Measurements from ENCODE around the gene PCDHA11.
"Not testable (repeated sequence)": the region's sequence is repeated elsewhere in the genome, so short reads cannot be mapped to it uniquely, and the experiment has no call there.

Gene PCDHA11, protein sequence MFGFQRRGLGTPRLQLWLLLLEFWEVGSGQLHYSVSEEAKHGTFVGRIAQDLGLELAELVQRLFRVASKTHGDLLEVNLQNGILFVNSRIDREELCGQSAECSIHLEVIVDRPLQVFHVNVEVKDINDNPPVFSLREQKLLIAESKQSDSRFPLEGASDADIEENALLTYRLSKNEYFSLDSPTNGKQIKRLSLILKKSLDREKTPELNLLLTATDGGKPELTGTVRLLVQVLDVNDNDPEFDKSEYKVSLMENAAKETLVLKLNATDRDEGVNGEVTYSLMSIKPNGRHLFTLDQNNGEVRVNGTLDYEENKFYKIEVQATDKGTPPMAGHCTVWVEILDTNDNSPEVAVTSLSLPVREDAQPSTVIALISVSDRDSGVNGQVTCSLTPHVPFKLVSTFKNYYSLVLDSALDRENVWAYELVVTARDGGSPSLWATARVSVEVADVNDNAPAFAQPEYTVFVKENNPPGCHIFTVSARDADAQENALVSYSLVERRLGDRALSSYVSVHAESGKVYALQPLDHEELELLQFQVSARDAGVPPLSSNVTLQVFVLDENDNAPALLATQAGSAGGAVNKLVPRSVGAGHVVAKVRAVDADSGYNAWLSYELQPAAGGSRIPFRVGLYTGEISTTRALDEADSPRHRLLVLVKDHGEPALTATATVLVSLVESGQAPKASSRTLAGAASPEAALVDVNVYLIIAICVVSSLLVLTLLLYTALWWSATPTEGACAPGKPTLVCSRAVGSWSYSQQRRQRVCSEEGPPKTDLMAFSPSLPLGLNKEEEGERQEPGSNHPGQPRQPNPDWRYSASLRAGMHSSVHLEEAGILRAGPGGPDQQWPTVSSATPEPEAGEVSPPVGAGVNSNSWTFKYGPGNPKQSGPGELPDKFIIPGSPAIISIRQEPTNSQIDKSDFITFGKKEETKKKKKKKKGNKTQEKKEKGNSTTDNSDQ

DNA sequence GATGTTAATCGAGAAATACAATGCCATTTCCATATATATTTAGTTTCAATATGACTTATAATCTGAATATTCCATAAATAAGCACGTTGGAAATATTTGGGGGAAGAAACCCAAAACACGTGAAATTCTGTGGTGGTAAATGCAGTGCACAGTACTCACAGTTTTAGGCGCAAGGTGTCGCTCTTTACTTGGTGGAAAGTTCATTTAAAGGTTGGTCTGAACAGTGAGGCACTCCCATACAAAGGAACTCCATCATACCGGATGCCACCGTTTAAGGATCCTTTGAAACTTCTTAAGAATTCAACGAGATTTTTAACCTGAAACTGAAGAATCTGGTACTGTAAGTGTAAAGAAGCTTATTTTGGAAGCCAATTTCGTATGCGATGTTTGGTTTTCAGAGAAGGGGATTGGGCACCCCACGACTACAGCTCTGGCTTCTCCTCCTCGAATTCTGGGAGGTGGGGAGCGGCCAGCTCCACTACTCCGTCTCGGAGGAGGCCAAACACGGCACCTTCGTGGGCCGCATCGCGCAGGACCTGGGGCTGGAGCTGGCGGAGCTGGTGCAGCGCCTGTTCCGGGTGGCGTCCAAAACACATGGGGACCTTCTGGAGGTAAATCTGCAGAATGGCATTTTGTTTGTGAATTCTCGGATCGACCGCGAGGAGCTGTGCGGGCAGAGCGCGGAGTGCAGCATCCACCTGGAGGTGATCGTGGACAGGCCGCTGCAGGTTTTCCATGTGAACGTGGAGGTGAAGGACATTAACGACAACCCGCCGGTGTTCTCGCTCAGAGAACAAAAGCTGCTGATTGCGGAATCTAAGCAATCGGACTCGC is at the start of gene PCDHA11:
Gene PCDHA11, plus strand, starts transcription at position 237 of the 834 bp plus-strand sequence. Its CDS starts 147 bp downstream, at position 384.
- no peak for DNase-seq

DNA sequence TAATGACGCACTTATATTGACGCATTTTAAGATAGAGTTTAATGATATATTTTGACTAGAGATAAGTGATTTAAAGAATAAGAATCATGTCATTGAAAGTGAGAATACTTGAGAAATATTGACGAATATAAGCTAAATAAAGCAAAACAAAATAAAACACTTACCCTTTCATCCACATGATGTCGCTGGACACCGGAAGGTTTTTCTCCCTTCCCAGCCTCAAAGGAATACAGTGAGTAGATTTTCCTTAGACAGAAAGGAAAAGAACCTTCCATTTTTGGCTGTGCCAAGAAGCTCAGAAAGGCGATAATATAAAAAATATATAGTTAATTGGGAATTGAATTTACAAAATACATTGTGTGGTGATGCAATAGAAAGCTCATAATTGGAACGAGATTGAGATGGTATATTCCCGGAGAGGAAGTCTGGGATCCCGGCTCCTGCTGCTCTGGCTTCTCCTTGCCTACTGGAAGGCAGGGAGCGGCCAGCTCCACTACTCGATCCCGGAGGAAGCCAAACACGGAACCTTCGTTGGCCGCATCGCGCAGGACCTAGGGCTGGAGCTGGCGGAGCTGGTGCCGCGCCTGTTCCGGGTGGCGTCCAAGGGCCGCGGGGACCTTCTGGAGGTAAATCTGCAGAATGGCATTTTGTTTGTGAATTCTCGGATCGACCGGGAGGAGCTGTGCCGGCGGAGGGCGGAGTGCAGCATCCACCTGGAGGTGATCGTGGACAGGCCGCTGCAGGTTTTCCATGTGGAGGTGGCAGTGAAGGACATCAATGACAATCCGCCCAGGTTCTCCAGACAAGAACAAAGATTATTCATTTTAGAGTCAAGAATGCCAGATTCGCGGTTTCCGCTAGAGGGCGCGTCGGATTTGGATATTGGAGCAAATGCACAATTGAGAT is 47.1 kb upstream of the PCDHA11 start, which contains the start of gene PCDHA5:
Gene PCDHA5, plus strand, starts transcription at position 239 of the 906 bp plus-strand sequence.
- no peak for DNase-seq

DNA sequence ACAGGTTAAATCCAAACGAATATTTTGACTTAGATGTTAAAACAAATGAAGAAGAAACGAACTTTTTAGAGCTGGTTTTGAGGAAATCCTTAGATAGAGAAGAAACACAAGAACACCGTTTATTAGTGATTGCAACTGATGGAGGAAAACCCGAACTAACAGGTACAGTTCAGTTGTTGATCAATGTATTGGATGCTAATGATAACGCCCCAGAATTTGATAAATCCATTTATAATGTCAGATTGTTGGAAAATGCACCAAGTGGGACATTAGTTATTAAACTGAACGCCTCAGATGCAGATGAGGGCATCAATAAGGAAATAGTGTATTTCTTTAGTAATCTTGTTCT is 46.5 kb upstream of the PCDHA11 start:
- DNase-seq, result no peak

DNA sequence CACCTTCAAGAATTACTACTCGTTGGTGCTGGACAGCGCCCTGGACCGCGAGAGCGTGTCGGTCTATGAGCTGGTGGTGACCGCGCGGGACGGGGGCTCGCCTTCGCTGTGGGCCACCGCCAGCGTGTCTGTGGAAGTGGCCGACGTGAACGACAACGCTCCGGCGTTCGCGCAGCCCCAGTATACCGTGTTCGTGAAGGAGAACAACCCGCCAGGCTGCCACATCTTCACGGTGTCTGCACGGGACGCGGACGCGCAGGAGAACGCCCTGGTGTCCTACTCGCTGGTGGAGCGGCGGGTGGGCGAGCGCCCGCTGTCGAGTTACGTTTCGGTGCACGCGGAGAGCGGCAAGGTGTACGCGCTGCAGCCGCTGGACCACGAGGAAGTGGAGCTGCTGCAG is 45.8 kb upstream of the PCDHA11 start:
- DNase-seq, result not testable (repeated sequence)

DNA sequence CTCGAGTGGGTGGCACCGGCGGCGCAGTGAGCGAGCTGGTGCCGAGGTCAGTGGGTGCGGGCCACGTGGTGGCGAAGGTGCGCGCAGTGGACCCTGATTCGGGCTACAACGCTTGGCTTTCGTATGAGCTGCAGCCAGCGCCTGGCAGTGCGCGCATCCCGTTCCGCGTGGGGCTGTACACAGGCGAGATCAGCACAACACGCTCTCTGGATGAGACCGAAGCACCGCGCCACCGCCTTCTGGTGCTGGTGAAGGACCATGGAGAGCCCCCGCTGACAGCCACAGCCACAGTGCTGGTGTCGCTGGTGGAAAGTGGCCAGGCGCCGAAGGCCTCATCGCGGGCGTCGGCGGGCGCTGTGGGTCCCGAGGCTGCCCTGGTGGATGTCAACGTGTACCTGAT is 45.3 kb upstream of the PCDHA11 start:
- DNase-seq, result no peak

DNA sequence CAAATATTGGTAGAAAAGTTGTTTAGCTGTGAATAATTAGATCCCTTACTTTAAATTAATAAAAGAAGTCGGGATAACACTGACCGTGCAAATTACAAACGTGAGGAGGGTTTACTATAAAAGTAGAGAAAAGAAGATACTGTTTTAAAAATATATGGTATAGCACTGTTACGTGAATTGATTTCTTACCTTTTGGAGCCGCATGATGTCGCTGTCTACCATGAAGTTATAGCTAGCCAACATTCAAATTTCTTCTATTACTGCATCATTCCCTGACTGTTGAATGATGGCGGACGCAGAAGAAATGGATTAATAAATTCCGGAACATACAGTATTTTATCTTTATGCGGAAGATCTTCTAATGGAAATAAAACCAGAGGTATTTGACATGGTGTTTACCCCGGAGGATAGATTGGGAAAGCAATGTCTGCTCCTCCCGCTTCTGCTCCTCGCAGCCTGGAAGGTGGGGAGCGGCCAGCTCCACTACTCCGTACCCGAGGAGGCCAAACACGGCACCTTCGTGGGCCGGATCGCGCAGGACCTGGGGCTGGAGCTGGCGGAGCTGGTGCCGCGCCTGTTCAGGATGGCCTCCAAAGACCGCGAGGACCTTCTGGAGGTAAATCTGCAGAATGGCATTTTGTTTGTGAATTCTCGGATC is 40.9 kb upstream of the PCDHA11 start, which contains the start of gene PCDHA6:
Gene PCDHA6, plus strand, starts transcription at position 257 of the 658 bp plus-strand sequence. Its CDS starts 132 bp downstream, at position 389.
- no peak for DNase-seq

DNA sequence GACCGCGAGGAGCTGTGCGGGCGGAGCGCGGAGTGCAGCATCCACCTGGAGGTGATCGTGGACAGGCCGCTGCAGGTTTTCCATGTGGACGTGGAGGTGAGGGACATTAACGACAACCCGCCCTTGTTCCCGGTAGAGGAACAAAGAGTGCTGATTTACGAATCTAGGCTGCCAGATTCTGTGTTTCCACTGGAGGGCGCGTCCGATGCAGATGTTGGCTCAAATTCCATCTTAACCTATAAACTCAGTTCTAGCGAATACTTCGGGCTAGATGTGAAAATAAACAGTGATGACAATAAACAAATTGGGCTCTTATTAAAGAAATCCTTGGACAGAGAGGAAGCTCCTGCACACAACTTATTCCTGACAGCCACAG is 40.4 kb upstream of the PCDHA11 start:
- no peak for DNase-seq

DNA sequence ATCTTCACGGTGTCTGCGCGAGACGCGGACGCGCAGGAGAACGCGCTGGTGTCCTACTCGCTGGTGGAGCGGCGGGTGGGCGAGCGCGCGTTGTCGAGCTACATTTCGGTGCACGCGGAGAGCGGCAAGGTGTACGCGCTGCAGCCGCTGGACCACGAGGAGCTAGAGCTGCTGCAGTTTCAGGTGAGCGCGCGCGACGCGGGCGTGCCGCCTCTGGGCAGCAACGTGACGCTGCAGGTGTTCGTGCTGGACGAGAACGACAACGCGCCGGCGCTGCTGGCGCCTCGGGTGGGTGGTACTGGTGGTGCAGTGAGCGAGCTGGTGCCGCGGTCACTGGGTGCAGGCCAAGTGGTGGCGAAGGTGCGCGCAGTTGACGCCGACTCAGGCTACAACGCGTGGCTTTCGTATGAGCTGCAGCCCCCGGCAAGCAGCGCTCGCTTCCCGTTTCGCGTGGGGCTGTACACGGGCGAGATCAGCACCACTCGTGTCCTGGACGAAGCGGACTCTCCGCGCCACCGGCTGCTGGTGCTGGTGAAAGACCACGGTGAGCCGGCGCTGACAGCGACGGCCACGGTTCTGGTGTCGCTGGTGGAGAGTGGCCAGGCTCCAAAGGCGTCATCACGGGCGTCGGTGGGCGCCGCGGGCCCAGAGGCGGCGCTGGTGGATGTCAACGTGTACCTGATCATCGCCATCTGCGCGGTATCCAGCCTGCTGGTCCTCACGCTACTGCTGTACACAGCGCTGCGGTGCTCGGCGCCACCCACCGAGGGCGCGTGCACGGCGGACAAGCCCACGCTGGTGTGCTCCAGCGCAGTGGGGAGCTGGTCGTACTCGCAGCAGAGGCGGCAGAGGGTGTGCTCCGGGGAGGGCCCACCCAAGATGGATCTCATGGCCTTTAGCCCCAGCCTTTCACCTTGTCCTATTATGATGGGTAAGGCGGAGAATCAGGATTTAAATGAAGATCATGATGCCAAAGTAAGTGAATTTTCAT is 39.0 kb upstream of the PCDHA11 start:
- DNase-seq, result not testable (repeated sequence)

DNA sequence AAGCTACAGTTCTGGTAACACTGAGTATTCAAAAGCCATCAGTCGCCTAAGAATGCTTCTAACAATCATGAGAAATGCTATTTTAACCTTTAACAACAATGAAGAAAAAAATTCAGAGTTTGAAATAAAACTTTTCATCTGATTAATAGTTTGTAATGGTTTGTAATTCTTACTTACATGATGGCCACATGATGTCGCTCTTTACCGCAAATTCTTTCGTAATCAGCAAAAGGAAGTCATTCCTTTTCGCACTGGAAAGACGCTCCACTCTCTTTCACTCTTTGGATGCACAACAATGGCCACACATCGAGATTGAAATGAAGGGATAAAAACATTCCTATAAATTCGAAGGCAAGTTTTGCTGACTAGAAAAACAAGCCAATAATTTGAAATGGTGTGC is 34.8 kb upstream of the PCDHA11 start, which contains the start of gene PCDHA7:
Gene PCDHA7, plus strand, starts transcription at position 277 of the 400 bp plus-strand sequence. Its CDS starts 115 bp downstream, at position 392.
- DNase-seq, result no peak

DNA sequence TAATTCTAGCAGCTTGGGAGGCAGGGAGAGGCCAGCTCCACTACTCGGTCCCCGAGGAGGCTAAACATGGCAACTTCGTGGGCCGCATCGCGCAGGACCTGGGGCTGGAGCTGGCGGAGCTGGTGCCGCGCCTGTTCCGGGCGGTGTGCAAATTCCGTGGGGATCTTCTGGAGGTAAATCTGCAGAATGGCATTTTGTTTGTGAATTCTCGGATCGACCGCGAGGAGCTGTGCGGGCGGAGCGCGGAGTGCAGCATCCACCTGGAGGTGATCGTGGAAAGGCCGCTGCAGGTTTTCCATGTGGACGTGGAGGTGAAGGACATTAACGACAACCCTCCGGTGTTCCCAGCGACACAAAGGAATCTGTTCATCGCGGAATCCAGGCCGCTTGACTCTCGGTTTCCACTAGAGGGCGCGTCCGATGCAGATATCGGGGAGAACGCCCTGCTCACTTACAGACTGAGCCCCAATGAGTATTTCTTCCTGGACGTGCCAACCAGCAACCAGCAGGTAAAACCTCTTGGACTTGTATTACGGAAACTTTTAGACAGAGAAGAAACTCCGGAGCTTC is 34.2 kb upstream of the PCDHA11 start:
- DNase-seq, result not testable (repeated sequence)

DNA sequence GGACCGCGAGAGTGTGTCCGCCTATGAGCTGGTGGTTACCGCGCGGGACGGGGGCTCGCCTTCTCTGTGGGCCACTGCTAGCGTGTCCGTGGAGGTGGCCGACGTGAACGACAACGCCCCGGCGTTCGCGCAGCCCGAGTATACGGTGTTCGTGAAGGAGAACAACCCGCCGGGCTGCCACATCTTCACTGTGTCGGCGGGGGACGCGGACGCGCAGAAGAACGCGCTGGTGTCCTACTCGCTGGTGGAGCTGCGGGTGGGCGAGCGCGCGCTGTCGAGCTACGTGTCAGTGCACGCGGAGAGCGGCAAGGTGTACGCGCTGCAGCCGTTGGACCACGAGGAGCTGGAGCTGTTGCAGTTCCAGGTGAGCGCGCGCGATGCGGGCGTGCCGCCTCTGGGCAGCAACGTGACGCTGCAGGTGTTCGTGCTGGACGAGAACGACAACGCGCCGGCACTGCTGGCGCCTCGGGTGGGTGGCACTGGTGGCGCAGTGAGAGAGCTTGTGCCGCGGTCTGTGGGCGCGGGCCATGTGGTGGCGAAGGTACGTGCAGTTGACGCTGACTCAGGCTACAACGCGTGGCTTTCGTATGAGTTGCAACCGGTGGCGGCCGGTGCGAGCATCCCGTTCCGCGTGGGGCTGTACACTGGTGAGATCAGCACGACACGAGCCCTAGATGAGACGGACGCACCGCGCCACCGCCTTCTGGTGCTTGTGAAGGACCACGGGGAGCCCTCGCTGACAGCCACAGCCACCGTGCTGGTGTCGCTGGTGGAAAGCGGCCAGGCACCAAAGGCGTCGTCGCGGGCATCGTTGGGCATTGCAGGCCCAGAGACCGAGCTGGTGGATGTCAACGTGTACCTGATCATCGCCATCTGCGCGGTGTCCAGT is 32.9 kb upstream of the PCDHA11 start:
- no peak for DNase-seq

DNA sequence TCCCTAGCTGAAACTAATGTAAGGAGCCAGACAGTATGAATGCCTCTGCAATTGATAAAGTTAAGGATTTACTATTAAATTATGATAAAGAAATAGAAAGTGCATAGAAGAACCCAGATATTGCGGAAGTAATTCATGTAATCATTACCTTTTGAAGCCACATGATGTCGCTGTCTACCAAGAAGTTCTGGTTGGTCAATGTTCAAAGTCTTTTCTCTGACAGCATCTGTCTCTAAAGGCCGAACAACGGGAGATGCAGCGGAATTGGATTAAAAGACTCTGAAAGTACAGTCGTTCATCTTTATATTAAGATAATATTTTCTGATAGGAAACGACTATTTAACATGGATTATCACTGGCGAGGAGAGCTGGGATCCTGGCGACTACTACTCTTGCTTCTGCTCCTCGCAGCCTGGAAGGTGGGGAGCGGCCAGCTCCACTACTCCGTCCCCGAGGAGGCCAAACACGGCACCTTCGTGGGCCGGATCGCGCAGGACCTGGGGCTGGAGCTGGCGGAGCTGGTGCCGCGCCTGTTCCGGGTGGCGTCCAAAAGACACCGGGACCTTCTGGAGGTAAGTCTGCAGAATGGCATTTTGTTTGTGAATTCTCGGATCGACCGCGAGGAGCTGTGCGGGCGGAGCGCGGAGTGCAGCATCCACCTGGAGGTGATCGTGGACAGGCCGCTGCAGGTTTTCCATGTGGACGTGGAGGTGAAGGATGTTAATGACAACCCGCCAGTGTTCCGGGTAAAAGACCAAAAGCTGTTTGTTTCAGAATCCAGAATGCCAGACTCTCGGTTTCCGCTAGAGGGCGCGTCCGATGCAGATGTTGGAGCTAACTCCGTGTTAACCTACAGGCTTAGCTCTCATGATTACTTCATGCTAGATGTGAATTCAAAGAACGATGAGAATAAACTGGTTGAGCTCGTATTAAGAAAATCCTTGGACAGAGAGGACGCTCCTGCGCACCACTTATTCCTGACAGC is 27.5 kb upstream of the PCDHA11 start, which contains the start of gene PCDHA8:
Gene PCDHA8, plus strand, starts transcription at position 210 of the 985 bp plus-strand sequence. Its CDS starts 135 bp downstream, at position 345.
- DNase-seq, result no peak

DNA sequence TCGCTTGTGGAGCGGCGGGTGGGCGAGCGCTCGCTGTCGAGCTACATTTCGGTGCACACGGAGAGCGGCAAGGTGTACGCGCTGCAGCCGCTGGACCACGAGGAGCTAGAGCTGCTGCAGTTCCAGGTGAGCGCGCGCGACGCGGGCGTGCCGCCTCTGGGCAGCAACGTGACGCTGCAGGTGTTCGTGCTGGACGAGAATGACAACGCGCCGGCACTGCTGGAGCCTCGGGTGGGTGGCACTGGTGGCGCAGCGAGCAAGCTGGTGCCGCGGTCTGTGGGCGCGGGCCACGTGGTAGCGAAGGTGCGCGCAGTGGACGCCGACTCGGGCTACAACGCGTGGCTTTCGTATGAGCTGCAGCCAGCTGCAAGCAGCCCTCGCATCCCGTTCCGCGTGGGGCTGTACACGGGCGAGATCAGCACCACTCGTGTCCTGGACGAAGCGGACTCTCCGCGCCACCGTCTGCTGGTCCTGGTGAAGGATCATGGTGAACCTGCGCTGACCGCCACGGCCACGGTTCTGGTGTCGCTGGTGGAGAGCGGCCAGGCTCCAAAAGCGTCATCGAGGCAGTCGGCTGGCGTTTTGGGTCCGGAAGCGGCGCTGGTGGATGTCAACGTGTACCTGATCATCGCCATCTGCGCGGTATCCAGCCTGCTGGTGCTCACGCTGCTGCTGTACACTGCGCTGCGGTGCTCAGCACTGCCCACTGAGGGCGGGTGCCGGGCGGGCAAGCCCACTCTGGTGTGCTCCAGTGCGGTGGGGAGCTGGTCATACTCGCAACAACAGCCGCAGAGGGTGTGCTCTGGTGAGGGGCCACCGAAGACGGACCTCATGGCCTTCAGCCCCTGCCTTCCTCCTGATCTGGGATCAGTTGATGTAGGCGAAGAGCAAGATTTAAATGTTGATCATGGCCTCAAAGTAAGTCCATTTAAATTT is 25.7 kb upstream of the PCDHA11 start:
- DNase-seq, result no peak

DNA sequence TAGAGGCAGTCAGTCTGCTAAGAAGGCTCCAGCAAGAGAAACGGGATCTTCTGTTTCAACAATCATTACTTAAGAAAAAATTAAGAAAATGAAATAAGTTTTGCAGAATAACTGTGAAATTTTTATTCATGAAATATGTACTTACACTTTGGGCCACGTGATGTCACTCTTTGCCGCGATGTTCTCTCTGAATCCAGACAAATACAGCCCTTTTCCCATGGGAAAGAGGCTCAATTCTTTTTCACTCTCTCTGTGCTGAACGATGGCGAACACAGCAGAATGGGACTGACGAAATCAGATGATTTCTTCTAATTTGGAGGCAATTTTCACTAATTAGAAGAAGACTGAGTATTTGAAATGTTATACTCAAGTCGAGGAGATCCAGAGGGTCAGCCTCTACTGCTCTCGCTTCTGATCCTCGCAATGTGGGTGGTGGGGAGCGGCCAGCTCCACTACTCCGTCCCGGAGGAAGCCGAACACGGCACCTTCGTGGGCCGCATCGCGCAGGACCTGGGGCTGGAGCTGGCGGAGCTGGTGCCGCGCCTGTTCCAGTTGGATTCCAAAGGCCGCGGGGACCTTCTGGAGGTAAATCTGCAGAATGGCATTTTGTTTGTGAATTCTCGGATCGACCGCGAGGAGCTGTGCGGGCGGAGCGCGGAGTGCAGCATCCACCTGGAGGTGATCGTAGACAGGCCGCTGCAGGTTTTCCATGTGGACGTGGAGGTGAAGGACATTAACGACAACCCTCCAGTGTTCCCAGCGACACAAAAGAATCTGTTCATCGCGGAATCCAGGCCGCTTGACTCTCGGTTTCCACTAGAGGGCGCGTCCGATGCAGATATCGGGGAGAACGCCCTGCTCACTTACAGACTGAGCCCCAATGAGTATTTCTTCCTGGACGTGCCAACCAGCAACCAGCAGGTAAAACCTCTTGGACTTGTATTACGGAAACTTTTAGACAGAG is 20.3 kb upstream of the PCDHA11 start, which contains the start of gene PCDHA9:
Gene PCDHA9, plus strand, starts transcription at position 244 of the 964 bp plus-strand sequence. Its CDS starts 114 bp downstream, at position 358.
- not testable (repeated sequence) for DNase-seq
